ENCODE data around the gene SLCO2B1.

Gene SLCO2B1

GRCh38 chr11:75146711-75147110, 4.2 kb upstream of the SLCO2B1 start:
- Histone ChIP-seq H3K4me2 (ENCODE audit: low read length) (no peak overlapping the region), H3K4me1 (ENCODE audit: control insufficient read depth, low read length) (peaks cover 23% of the 10 kb centered on the region), H3K4me3 (ENCODE audit: low read length) (no peak overlapping the region), H3K27ac (ENCODE audit: low read depth, low read length) (no peak overlapping the region), H3K9me2 (replicated peaks; ENCODE audit: control insufficient read depth, low read length) (no peaks in the 10 kb centered on the region), H3K27me3 (ENCODE audit: control insufficient read depth, low read length) (peaks cover 22% of the 10 kb centered on the region), H3F3A (ENCODE audit: control insufficient read depth, insufficient read depth) (no peaks in the 10 kb centered on the region; the same call in 1 of the 2 replicates), H3K36me3 (ENCODE audit: control insufficient read depth, low read length) (no peaks in the 10 kb centered on the region), H3K79me2 (ENCODE audit: control insufficient read depth, low read length) (no peaks in the 10 kb centered on the region), H3K9me3 (ENCODE audit: control insufficient read depth, insufficient read depth, low read length) (no peaks in the 10 kb centered on the region), H4K20me1 (ENCODE audit: control insufficient read depth, insufficient read depth, low read depth, low read length) (peaks cover 3% of the 10 kb centered on the region; the same call in 1 of the 2 replicates)
- TF ChIP-seq EZH2phosphoT487 (IDR thresholded peaks at IDR 0.05; ENCODE audit: borderline replicate concordance, low read length) (no peak), CTCF (IDR thresholded peaks at IDR 0.05; ENCODE audit: low read depth, low read length, poor library complexity, severe bottlenecking) (no peak)

- no peaks in the 10 kb centered on the region for H3K79me2 ChIP-seq (ENCODE audit: control insufficient read depth, low read length)
- H3K9me3 ChIP-seq (ENCODE audit: control insufficient read depth, insufficient read depth, low read length) = no peaks in the 10 kb centered on the region
- H3K4me3 ChIP-seq (ENCODE audit: low read length) = no peak overlapping the region
- H3K36me3 ChIP-seq (ENCODE audit: control insufficient read depth, low read length) = no peaks in the 10 kb centered on the region
- H3K27ac ChIP-seq (ENCODE audit: low read depth, low read length) = no peak overlapping the region
- peaks cover 3% of the 10 kb centered on the region; the same call in 1 of the 2 replicates for H4K20me1 ChIP-seq (ENCODE audit: control insufficient read depth, insufficient read depth, low read depth, low read length)
- peaks cover 22% of the 10 kb centered on the region for H3K4me1 ChIP-seq (ENCODE audit: control insufficient read depth, low read length)
- H3K4me2 ChIP-seq (ENCODE audit: low read length) = no peak overlapping the region
- no peaks in the 10 kb centered on the region for H3K9me2 ChIP-seq (replicated peaks; ENCODE audit: control insufficient read depth, low read length)
- no peak for TF ChIP-seq CTCF (IDR thresholded peaks at IDR 0.05; ENCODE audit: low read depth, low read length, poor library complexity, severe bottlenecking)
- TF ChIP-seq EZH2phosphoT487 (IDR thresholded peaks at IDR 0.05; ENCODE audit: borderline replicate concordance, low read length) = no peak
- H3F3A ChIP-seq (ENCODE audit: control insufficient read depth, insufficient read depth) = no peaks in the 10 kb centered on the region; the same call in 1 of the 2 replicates
- H3K27me3 ChIP-seq (ENCODE audit: control insufficient read depth, low read length) = peaks cover 22% of the 10 kb centered on the region
These were observed 3.6 kb upstream of the SLCO2B1 start for GRCh38 chr11:75147191-75147874.

- H3K9me2 ChIP-seq (replicated peaks; ENCODE audit: control insufficient read depth, low read length) = no peaks in the 10 kb centered on the region
- H3K4me1 ChIP-seq (ENCODE audit: control insufficient read depth, low read length) = peaks cover 17% of the 10 kb centered on the region
- H3K27me3 ChIP-seq (ENCODE audit: control insufficient read depth, low read length) = peaks cover 25% of the 10 kb centered on the region
- H3F3A ChIP-seq (ENCODE audit: control insufficient read depth, insufficient read depth) = no peaks in the 10 kb centered on the region; the same call in 1 of the 2 replicates
- H3K9me3 ChIP-seq (ENCODE audit: control insufficient read depth, insufficient read depth, low read length) = no peaks in the 10 kb centered on the region
- H3K36me3 ChIP-seq (ENCODE audit: control insufficient read depth, low read length) = no peaks in the 10 kb centered on the region
- H3K79me2 ChIP-seq (ENCODE audit: control insufficient read depth, low read length) = no peaks in the 10 kb centered on the region
- TF ChIP-seq CTCF (IDR thresholded peaks at IDR 0.05; ENCODE audit: low read depth, low read length, poor library complexity, severe bottlenecking) = no peak
- no peak for TF ChIP-seq EZH2phosphoT487 (IDR thresholded peaks at IDR 0.05; ENCODE audit: borderline replicate concordance, low read length)
- H3K27ac ChIP-seq (ENCODE audit: low read depth, low read length) = no peak overlapping the region
- peaks cover 3% of the 10 kb centered on the region; the same call in 1 of the 2 replicates for H4K20me1 ChIP-seq (ENCODE audit: control insufficient read depth, insufficient read depth, low read depth, low read length)
- no peak overlapping the region for H3K4me2 ChIP-seq (ENCODE audit: low read length)
- H3K4me3 ChIP-seq (ENCODE audit: low read length) = no peak overlapping the region
These were observed 3.0 kb upstream of the SLCO2B1 start for GRCh38 chr11:75147875-75148263.

All from DOHH2 (cell line).